Liver (tissue), 9 donors: Measurements from ENCODE around the gene VPREB1. TPM values are rescaled to one million over a fixed set of nuclear protein-coding genes. Genes with fewer than 3 reads are reported as not detected.
"Not testable (repeated sequence)": the region's sequence is repeated elsewhere in the genome, so short reads cannot be mapped to it uniquely, and the experiment has no call there.

Experiments used
- DNase-seq: peaks from one replicate; pipeline ENCODE4 v3.0.0-alpha.2; 2017; ENCODE audit warnings: low spot score
- H3K27ac ChIP-seq, 2 donors: one replicate each; pipeline ENCODE4 v1.7.0; 2013; ENCODE audit warnings: inconsistent platforms in 2 of 2, low read length in 2 of 2, control low read depth in 1 of 2, low read depth in 1 of 2, mild to moderate bottlenecking in 1 of 2
- H3K27me3 ChIP-seq, 4 donors: one replicate each; pipeline versions ENCODE4 v1.6.1 to v1.7.0; 2013; ENCODE audit warnings: low read length in 3 of 4, inconsistent platforms in 1 of 4, mild to moderate bottlenecking in 1 of 4, moderate library complexity in 1 of 4; ENCODE audit not compliant: control insufficient read depth in 4 of 4, insufficient read depth in 4 of 4
- H3K36me3 ChIP-seq, 4 donors: one replicate each; pipeline versions ENCODE4 v1.6.1 to v1.7.0; 2013; ENCODE audit warnings: low read length in 3 of 4, mild to moderate bottlenecking in 3 of 4, low read depth in 1 of 4, moderate library complexity in 1 of 4; ENCODE audit not compliant: control insufficient read depth in 4 of 4, insufficient read depth in 3 of 4
- H3K4me1 ChIP-seq, 4 donors: one replicate each; pipeline versions ENCODE4 v1.6.1 to v1.7.0; 2013; ENCODE audit warnings: low read length in 3 of 4, mild to moderate bottlenecking in 3 of 4, moderate library complexity in 1 of 4; ENCODE audit not compliant: control insufficient read depth in 4 of 4, insufficient read depth in 4 of 4
- H3K4me3 ChIP-seq, 3 donors: one replicate each; pipeline versions ENCODE4 v1.6.1 to v1.7.0; 2013; ENCODE audit warnings: low read length in 3 of 3, control low read depth in 1 of 3, low read depth in 1 of 3, mild to moderate bottlenecking in 1 of 3
- H3K9ac ChIP-seq, 2 donors: one replicate each; pipeline ENCODE4 v1.7.0; 2013; ENCODE audit warnings: low read length in 2 of 2, mild to moderate bottlenecking in 2 of 2, moderate library complexity in 2 of 2, control low read depth in 1 of 2, low read depth in 1 of 2
- H3K9me3 ChIP-seq, 4 donors: one replicate each; pipeline versions ENCODE4 v1.6.1 to v1.7.0; 2013; ENCODE audit warnings: low read length in 3 of 4; ENCODE audit not compliant: control insufficient read depth in 4 of 4
- FOXA1 ChIP-seq: IDR thresholded peaks from 2 replicates; pipeline ENCODE4 v1.6.1; 2016; ENCODE audit warnings: antibody characterized with exemption
- FOXA2 ChIP-seq: IDR thresholded peaks from 2 replicates; pipeline ENCODE4 v1.6.1; 2016; ENCODE audit warnings: antibody characterized with exemption
- HNF4A ChIP-seq, 2 donors: conservative IDR thresholded peaks; 2 replicates each; pipeline ENCODE4 v1.6.1; 2016; ENCODE audit warnings: antibody characterized with exemption in 2 of 2, mild to moderate bottlenecking in 2 of 2
- HNF4G ChIP-seq: IDR thresholded peaks from 2 replicates; pipeline ENCODE4 v1.6.1; 2016; ENCODE audit warnings: antibody characterized with exemption
- RAD21 ChIP-seq, 2 donors: IDR thresholded peaks; 2 replicates each; pipeline ENCODE4 v1.6.1; 2016; ENCODE audit warnings: antibody characterized with exemption in 2 of 2, mild to moderate bottlenecking in 2 of 2
- RXRA ChIP-seq, 2 donors: IDR thresholded peaks; 2 replicates each; pipeline ENCODE4 v1.6.1; 2017 to 2018; ENCODE audit warnings: antibody characterized with exemption in 2 of 2, mild to moderate bottlenecking in 1 of 2
- SP1 ChIP-seq: IDR thresholded peaks from 2 replicates; pipeline ENCODE4 v1.6.1; 2018; ENCODE audit warnings: antibody characterized with exemption, mild to moderate bottlenecking
- TAF1 ChIP-seq: conservative IDR thresholded peaks from 2 replicates; pipeline ENCODE4 v1.6.1; 2016; ENCODE audit warnings: antibody characterized with exemption, mild to moderate bottlenecking
- YY1 ChIP-seq: IDR thresholded peaks from 2 replicates; pipeline ENCODE4 v1.6.1; 2016; ENCODE audit warnings: antibody characterized with exemption, mild to moderate bottlenecking
- WGBS: extraction: QIAGEN DNeasy Blood & Tissue Kit; methylation state at CpG from one replicate; pipeline ENCODE4 v1.1.7; 2013; 5-methylcytosine and 5-hydroxymethylcytosine counted together
- polyA plus RNA-seq, 2 donors: library from polyadenylated mRNA; stranded (reverse) in 1 of 2; unstranded in 1 of 2; fragments of 200-250 nt in 1 of 2; fragments of >200 nt in 1 of 2; fragmentation: Nextera tagmentation in 1 of 2; extraction: Ambion mirVana in 1 of 2; gene quantifications; one replicate each; pipeline versions ENCODE4 v1.2.1 to v1.2.3, GENCODE V29; 2013 to 2015
- total RNA-seq, 2 donors: library from RNA; depleted of rRNA; stranded (reverse); fragments of >200 nt; gene quantifications; one replicate each; pipeline ENCODE4 v1.2.3, GENCODE V29; 2014
- TF ChIP-seq, protein P1 (sequence below): IDR thresholded peaks from 2 replicates; pipeline ENCODE4 v1.6.1; 2016; ENCODE audit warnings: antibody characterized with exemption
- TF ChIP-seq, protein P2 (sequence below): IDR thresholded peaks from 2 replicates; pipeline ENCODE4 v1.6.1; 2016; ENCODE audit warnings: antibody characterized with exemption
- TF ChIP-seq, protein P3 (sequence below): fragments of 150-350 bp; IDR thresholded peaks from 2 replicates; pipeline ENCODE4 v1.5.1; 2017; ENCODE audit warnings: improper control_type of control experiment, low read depth, low read length; ENCODE audit not compliant: missing input control
- donor health status: healthy.
- donor health status: healthy.
- donor health status: healthy.
- donor health status: healthy.
- donor health status: healthy.

VPREB1 gene
- total and polyA plus RNA-seq, 4 donors, result 1.1 TPM; not detected in 3

DNA sequence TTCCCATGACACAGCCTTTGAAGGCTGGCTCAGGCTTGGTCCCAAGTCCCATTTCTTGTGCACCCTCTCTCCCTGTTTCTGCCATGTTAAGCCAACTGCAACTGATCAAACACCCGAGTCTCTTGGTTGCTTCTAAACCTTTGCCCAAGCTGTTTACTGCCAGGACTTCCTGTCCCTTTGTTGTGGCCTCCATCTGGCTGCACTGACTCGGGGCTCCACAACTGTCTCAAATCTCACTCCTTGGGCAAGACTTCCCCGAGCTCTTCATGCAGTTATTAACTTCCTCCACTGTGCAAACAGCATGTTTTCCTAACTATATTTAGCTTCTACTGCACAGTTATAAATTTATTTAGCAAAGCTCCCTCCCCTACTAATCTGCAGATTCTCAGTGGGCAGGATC is 4.3 kb downstream of the VPREB1 start:
- no peak for DNase-seq
- H3K27ac ChIP-seq, result no peak overlapping the region
- no peak overlapping the region for H3K9ac ChIP-seq
- H3K4me1 ChIP-seq, result no peaks in the 10 kb centered on the region
- H3K9me3 ChIP-seq, result no peaks in the 10 kb centered on the region
- H3K4me3 ChIP-seq, result no peak overlapping the region
- H3K36me3 ChIP-seq, result no peaks in the 10 kb centered on the region
- WGBS, result 34% methylated on average over 3 of the region's 3 CpGs
- TF ChIP-seq, protein P1, sequence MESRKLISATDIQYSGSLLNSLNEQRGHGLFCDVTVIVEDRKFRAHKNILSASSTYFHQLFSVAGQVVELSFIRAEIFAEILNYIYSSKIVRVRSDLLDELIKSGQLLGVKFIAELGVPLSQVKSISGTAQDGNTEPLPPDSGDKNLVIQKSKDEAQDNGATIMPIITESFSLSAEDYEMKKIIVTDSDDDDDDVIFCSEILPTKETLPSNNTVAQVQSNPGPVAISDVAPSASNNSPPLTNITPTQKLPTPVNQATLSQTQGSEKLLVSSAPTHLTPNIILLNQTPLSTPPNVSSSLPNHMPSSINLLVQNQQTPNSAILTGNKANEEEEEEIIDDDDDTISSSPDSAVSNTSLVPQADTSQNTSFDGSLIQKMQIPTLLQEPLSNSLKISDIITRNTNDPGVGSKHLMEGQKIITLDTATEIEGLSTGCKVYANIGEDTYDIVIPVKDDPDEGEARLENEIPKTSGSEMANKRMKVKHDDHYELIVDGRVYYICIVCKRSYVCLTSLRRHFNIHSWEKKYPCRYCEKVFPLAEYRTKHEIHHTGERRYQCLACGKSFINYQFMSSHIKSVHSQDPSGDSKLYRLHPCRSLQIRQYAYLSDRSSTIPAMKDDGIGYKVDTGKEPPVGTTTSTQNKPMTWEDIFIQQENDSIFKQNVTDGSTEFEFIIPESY, result no peak
- no peak for TF ChIP-seq YY1
- no peak for TF ChIP-seq RXRA (IDR thresholded peaks at IDR 0.05)
- no peak for TF ChIP-seq HNF4G
- TF ChIP-seq TAF1, result no peak
- TF ChIP-seq, protein P2, sequence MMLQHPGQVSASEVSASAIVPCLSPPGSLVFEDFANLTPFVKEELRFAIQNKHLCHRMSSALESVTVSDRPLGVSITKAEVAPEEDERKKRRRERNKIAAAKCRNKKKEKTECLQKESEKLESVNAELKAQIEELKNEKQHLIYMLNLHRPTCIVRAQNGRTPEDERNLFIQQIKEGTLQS, result no peak
- TF ChIP-seq FOXA2, result no peak
- no peak for TF ChIP-seq FOXA1
- no peak for TF ChIP-seq SP1
- TF ChIP-seq HNF4A (conservative IDR thresholded peaks at IDR 0.05), result no peak
- TF ChIP-seq RAD21 (IDR thresholded peaks at IDR 0.05), result no peak
- TF ChIP-seq, protein P3, sequence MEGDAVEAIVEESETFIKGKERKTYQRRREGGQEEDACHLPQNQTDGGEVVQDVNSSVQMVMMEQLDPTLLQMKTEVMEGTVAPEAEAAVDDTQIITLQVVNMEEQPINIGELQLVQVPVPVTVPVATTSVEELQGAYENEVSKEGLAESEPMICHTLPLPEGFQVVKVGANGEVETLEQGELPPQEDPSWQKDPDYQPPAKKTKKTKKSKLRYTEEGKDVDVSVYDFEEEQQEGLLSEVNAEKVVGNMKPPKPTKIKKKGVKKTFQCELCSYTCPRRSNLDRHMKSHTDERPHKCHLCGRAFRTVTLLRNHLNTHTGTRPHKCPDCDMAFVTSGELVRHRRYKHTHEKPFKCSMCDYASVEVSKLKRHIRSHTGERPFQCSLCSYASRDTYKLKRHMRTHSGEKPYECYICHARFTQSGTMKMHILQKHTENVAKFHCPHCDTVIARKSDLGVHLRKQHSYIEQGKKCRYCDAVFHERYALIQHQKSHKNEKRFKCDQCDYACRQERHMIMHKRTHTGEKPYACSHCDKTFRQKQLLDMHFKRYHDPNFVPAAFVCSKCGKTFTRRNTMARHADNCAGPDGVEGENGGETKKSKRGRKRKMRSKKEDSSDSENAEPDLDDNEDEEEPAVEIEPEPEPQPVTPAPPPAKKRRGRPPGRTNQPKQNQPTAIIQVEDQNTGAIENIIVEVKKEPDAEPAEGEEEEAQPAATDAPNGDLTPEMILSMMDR, result no peak
- H3K27me3 ChIP-seq, result peaks cover 0 to 2% (median 0%) of the 10 kb centered on the region in 4 donors

DNA sequence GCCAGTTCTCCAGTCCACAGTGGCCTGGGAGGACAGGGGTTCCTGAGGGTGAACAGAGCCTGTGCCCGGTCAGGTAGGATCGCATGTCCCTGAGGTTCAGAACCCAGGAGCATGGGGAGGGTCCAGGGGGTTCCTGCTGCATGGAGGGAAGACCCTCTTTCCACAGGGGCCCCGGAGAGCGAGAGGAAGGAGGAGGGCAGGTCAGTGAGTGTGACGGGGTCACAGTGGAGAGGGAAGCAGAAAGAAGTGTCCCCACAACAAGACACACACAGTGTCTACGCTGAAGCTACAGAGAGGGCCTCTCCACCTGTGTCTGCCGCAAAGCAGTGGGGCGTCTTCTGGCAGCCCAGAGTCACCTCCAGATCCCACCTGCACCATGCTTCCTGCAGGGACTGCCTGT is 6.1 kb downstream of the VPREB1 start:
- not testable (repeated sequence) for DNase-seq, H3K36me3 ChIP-seq, H3K9ac ChIP-seq, H3K4me1 ChIP-seq, H3K27ac ChIP-seq, H3K4me3 ChIP-seq, H3K9me3 ChIP-seq, H3K27me3 ChIP-seq
- 87% methylated on average over 8 of the region's 8 CpGs for WGBS

DNA sequence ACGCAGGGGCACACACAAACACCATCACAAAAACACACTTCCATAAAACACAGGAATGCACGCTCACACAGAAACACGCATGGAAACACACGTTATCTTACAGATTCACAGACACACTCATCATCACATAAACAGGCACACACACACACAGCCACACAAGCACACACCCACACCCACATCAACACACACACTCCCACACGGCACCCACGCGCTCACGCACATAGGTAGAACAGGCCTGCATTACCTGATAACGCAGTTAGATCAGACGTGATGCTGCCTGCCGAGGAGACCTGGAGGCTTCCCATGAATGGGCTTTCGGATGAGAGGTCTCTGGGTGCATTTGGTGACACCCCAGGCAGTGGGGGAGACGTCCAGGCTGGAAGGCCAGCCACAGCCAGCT is 11.5 kb downstream of the VPREB1 start:
- not testable (repeated sequence) for H3K9me3 ChIP-seq, H3K36me3 ChIP-seq, H3K4me1 ChIP-seq, H3K9ac ChIP-seq, H3K4me3 ChIP-seq, H3K27ac ChIP-seq, DNase-seq, H3K27me3 ChIP-seq
- 78% methylated on average over 13 of the region's 13 CpGs for WGBS

DNA sequence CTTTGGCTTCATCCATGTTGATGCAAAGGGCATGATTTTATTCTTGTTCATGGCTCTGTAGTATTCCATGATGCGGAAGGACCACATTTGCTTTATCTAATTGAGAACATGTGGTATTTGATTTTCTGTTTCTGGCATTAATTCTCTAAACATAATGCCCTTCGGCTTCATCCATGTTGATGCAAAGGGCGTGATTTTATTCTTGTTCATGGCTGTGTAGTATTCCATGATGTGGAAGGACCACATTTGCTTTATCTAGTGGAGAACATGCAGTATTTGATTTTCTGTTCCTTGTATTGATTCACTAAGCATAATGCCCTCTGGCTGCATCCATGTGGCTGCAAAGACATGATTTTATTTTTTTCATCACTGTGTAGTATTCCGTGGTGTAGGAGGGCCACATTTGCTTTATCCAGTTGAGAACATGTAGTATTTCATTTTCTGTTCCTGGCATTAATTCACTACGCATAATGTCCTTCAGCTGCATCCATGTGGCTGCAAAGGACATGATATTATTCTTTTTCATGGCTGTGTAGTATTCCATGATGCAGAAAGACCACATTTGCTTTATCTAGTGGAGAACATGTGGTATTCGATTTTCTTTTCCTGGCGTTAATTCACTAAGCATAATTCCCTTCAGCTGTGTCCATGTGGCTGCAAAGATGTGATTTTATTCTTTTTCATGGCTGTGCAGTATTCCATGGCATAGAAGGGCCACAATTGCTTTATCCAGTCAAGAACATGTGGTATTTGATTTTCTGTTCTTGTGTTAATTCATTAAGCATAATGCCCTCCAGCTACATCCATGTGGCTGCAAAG is 14.2 kb downstream of the VPREB1 start:
- not testable (repeated sequence) for H3K4me1 ChIP-seq, H3K4me3 ChIP-seq, DNase-seq, H3K27me3 ChIP-seq, H3K9me3 ChIP-seq, H3K27ac ChIP-seq, H3K36me3 ChIP-seq, H3K9ac ChIP-seq
- 92% methylated on average over 7 of the region's 7 CpGs for WGBS

DNA sequence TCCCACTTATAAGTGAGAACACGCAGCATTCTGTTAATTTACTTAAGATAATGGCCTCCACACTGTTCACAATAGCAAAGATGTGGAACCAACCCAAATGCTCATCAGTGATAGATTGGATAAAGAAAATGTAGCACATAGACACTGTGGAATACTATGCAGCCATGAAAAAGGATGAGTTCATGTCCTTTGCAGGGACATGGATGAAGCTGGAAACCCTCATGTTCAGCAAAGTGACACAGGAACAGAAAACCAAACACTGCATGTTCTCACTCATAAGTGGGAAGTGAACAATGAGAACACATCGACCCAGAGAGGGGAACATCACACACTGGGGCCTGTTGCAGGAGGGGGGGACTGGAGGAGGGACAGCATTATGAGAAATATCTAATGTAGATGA is 15.6 kb downstream of the VPREB1 start:
- not testable (repeated sequence) for H3K9ac ChIP-seq, DNase-seq, H3K4me3 ChIP-seq, H3K27me3 ChIP-seq, H3K9me3 ChIP-seq, H3K27ac ChIP-seq, H3K36me3 ChIP-seq, H3K4me1 ChIP-seq
- WGBS, result 95% methylated on average over 2 of the region's 2 CpGs

DNA sequence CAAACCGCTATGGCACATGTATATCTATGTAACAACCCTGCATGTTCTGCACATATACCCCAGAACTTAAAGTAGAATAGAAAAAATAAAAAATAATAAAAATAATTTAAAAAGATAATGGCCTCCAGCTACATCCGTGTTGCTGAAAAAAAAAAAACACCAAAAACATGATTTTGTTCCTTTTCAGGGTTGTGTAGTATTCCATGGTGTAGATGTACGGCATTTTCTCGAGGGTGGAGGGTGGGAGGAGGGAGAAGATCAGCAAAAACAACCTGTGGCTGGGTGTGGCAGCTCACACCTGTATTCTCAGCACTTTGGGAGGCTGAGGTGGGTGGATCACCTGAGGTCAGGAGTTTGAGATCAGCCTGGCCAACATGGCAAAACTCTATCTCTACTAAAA is 16.0 kb downstream of the VPREB1 start:
- not testable (repeated sequence) for H3K27me3 ChIP-seq, H3K4me3 ChIP-seq, H3K27ac ChIP-seq, H3K4me1 ChIP-seq, H3K9me3 ChIP-seq, DNase-seq, H3K9ac ChIP-seq, H3K36me3 ChIP-seq
- 80% methylated on average over 4 of the region's 4 CpGs for WGBS
